Dedifferentiated amniotic fluid mesenchymal stem cell (primary cell): ENCODE data around the gene ISOC2.

Source experiments
- DNase-seq: peaks from one replicate; pipeline ENCODE4 v3.0.0-alpha.2; 2016; ENCODE audit errors: extremely low spot score

Gene ISOC2

DNA sequence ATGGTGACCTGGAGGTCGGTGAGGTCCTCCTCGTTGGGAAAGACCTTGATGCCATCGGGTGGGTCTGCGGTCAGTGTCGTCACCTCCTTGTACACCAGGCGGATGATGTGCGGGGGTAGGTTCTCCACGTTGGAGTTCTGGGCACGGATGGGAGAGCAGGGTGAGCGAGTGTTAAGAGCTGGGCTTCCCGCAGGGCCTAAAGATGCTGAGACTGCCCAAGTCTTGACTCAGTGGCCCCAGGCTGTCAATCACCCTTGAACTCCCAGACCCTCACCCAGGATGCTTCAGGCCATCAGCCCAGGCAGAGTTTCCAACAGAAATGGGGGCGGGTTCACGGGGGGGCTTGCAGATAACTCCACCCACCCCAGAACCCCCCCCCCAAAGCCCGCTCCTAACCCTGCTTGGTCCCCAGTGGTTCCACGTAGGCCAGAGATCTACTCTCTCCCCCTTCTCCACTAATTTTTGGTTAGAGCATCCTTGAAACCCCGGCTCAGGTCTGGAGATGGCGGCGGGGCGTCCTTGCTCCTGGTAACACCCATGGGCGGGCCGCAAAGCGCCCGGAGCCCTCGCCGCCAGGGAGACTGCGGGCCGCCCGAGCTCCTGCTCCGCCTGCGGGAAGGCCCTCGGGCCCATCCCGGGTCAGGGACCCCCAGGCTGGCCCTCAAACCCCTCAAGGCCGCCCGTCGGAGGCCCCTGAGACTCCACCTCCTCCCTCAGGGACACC is 54.5 kb downstream of the ISOC2 start:
- DNase-seq: no peak

DNA sequence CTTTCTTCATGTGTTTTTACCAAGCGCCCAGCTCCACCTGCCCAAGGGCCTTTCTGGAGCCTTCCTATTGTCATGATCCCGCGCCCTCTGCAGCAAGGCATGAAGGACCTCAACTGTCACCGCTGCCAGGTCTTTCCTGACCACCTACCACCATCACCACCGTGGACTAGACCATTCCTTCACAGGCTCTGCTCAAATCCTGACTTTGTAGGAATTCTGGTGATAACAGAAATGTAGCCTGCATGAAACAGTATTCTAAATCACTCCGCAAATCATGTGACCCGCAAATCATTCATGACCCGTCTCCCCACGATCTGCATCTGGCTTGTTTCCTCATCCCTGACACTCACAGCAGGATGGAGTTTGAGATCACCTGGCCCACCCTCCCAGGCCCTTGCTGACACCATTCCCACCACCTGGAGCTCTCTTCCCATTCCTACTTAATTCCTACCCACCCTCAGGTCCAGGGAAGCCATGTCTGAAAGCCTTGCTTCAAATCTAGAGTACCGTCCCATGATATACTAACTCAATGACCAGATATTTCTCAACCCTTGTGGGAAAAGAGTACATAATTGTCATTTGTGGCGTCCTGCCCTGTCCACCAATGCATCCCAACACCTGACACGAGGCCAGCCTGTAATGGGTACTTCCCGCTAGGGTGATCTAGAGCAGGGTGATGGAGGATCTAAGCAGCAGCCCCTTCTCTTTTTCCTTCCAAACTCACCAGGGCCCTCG is 55.2 kb downstream of the ISOC2 start:
- no peak for DNase-seq

DNA sequence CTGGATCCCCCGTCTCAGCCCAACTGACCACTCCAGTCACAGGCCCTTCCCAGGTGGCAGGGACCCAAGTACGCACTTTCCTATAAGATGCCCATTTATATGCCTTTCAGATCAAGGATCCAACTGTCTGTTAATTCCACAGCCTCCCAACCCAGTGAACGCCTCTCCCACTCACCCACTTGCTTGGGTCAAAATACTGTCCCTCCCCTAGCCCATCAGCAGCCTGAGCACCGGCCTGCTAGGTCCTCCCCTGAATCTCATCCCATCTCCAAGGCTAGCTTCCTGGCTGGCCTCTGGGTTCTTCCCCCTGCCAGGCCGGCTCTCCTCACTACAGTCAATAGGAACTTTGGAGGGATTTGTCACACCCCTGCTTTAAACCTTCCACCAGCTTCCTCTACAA is 55.8 kb downstream of the ISOC2 start:
- no peak for DNase-seq
